Vagina (tissue), 2 donors: ENCODE results near the gene CCR9.

ENCODE experiments used
- POLR2A ChIP-seq, 2 donors: fragments of 450-650 bp; IDR thresholded peaks; one replicate each; pipeline ENCODE4 v1.6.1; 2017; ENCODE audit warnings: antibody characterized with exemption in 2 of 2, mild to moderate bottlenecking in 2 of 2, moderate library complexity in 2 of 2
- POLR2AphosphoS5 ChIP-seq, 2 donors: sonication (generic); formaldehyde crosslinking; IDR thresholded peaks; one replicate each; pipeline ENCODE4 v1.9.0; 2017; ENCODE audit warnings: antibody characterized with exemption in 2 of 2, mild to moderate bottlenecking in 2 of 2, low read depth in 1 of 2; ENCODE audit not compliant: insufficient read depth in 1 of 2

- TF ChIP-seq POLR2A (IDR thresholded peaks at IDR 0.05) = no peak
- TF ChIP-seq POLR2AphosphoS5 (IDR thresholded peaks at IDR 0.05; ENCODE audit: insufficient read depth in 1 of 2, low read depth in 1 of 2) = no peak
These were observed 49.9 kb downstream of the CCR9 start for GRCh38 chr3:45936261-45936660.
